K562 (cell line): ENCODE results near the gene METTL25B. TPM values are rescaled to one million over a fixed set of nuclear protein-coding genes. Genes with fewer than 3 reads are reported as not detected.
A peak's percentile ranks its signal among the peaks of the same experiment; 100 is the strongest.

ENCODE experiments used
- ATAC-seq: fragments of 200-7000 bp; cut with Tn5 transposase; 3 replicates; pipeline ENCODE4 v1.9.1; 2020; ENCODE audit warnings: moderate library complexity
- BruUV-seq: library from RNA; stranded (reverse); fragments of 400-500 nt; replicated peaks from 2 replicates; lab custom pipeline; 2021; lab: Mats Ljungman, UMichigan
- CTCF ChIA-PET: fragments of 300-600 bp; formaldehyde crosslinking; extraction: SDS; loops from one replicate; lab custom pipeline; 2021; ENCODE audit warnings: low intra/inter-chr PET ratio; lab: Yijun Ruan, JAX
- POLR2A ChIA-PET: fragments of 300-600, 350-650 bp; sonication (Branson Sonifier 250); formaldehyde crosslinking; extraction: SDS; loops from one replicate; lab custom pipeline; 2021; ENCODE audit warnings: antibody characterized with exemption, inconsistent platforms; lab: Yijun Ruan, JAX
- DNase-seq, 4 experiments: peaks; one replicate each; pipeline versions ENCODE4 v3.0.0 to v3.0.0-alpha.2; 2011 to 2018; ENCODE audit warnings: low spot score in 3 of 4, mixed read lengths in 3 of 4; ENCODE audit errors: extremely low read depth in 1 of 4
- FAIRE-seq: peaks from 2 replicates; lab custom pipeline; 2011; peaks lifted over from hg19 to GRCh38; lab: Jason Lieb, UNC
- H2AFZ ChIP-seq: 2 replicates; pipeline ENCODE4 v1.6.0; 2011; ENCODE audit warnings: low read depth, low read length, control low read depth, inconsistent platforms
- H3K27ac ChIP-seq: fragments of 200-600 bp; 3 replicates; pipeline ENCODE4 v1.8.0; 2011; ENCODE audit warnings: low read depth, mild to moderate bottlenecking, control low read depth, inconsistent platforms, low read length, moderate library complexity, mixed read lengths; ENCODE audit errors: extremely low read depth
- H3K27me3 ChIP-seq, 2 experiments: fragments of 300-600 bp in 1 of 2; 2 replicates in 1 of 2; 3 replicates in 1 of 2; pipeline versions ENCODE4 v1.6.0 to v1.8.0; 2011; ENCODE audit warnings: inconsistent platforms in 2 of 2, low read length in 2 of 2, mild to moderate bottlenecking in 1 of 2, mixed read lengths in 1 of 2, moderate library complexity in 1 of 2; ENCODE audit not compliant: control insufficient read depth in 2 of 2, insufficient read depth in 2 of 2
- H3K36me3 ChIP-seq: fragments of 300-600 bp; 3 replicates; pipeline ENCODE4 v1.8.0; 2011; ENCODE audit warnings: mild to moderate bottlenecking, low read length, inconsistent platforms; ENCODE audit not compliant: control insufficient read depth, insufficient read depth
- H3K4me1 ChIP-seq, 2 experiments: fragments of 200-600 bp in 1 of 2; replicated peaks in 1 of 2; 2 replicates in 1 of 2; 3 replicates in 1 of 2; pipeline versions ENCODE4 v1.5.1 to v1.8.0; 2011; ENCODE audit warnings: inconsistent platforms in 2 of 2, low read length in 2 of 2, mild to moderate bottlenecking in 1 of 2, mixed read lengths in 1 of 2, moderate library complexity in 1 of 2; ENCODE audit not compliant: control insufficient read depth in 2 of 2, insufficient read depth in 2 of 2
- H3K4me2 ChIP-seq: 2 replicates; pipeline ENCODE4 v1.6.1; 2011; ENCODE audit warnings: low read length, control low read depth, inconsistent platforms, mixed read lengths; ENCODE audit not compliant: insufficient read depth
- H3K4me3 ChIP-seq: fragments of 200-600 bp; sonication (generic), shearing (Covaris generic); 2 replicates; pipeline ENCODE4 v1.5.1; 2016; ENCODE audit warnings: control low read depth, inconsistent platforms
- H3K79me2 ChIP-seq: fragments of 200-600 bp; 3 replicates; pipeline ENCODE4 v1.8.0; 2011; ENCODE audit warnings: low read length, inconsistent platforms; ENCODE audit not compliant: control insufficient read depth, insufficient read depth
- H3K9ac ChIP-seq, 2 experiments: 2 replicates each; pipeline versions ENCODE4 v1.6.0 to v1.6.1; 2011; ENCODE audit warnings: low read depth in 2 of 2, low read length in 2 of 2, control low read depth in 1 of 2, inconsistent platforms in 1 of 2, mild to moderate bottlenecking in 1 of 2, mixed read lengths in 1 of 2; ENCODE audit not compliant: insufficient read depth in 1 of 2
- H3K9me1 ChIP-seq: one replicate; pipeline ENCODE4 v1.6.0; 2011; ENCODE audit warnings: inconsistent platforms, mild to moderate bottlenecking, low read length, moderate library complexity; ENCODE audit not compliant: control insufficient read depth, insufficient read depth
- H3K9me3 ChIP-seq: replicated peaks from 2 replicates; pipeline ENCODE4 v1.5.1; 2011; ENCODE audit warnings: low read depth, low read length, inconsistent platforms; ENCODE audit not compliant: control insufficient read depth, insufficient read depth
- H4K20me1 ChIP-seq: replicated peaks from 2 replicates; pipeline ENCODE4 v1.6.1; 2011; ENCODE audit warnings: low read length, inconsistent platforms, mixed read lengths; ENCODE audit not compliant: control insufficient read depth, insufficient read depth
- BRD4 ChIP-seq: fragments of 200-600 bp; sonication (generic); IDR thresholded peaks from 2 replicates; pipeline ENCODE4 v1.6.1; 2017; ENCODE audit warnings: inconsistent platforms
- CCAR2 ChIP-seq: fragments of 200-400 bp; formaldehyde crosslinking; IDR thresholded peaks from 2 replicates; pipeline ENCODE4 v1.6.1; 2017; ENCODE audit warnings: mild to moderate bottlenecking, low read depth, low read length
- ESRRA ChIP-seq: fragments of 450-650 bp; IDR thresholded peaks from 2 replicates; pipeline ENCODE4 v1.6.1; 2014; ENCODE audit warnings: low read depth, mild to moderate bottlenecking, moderate library complexity, borderline replicate concordance
- ETV1 ChIP-seq: fragments of 450-650 bp; conservative IDR thresholded peaks from 2 replicates; pipeline ENCODE4 v1.6.1; 2016; ENCODE audit warnings: missing genetic modification characterization, control low read depth, low read depth, missing compliant biosample characterization
- HDAC8 ChIP-seq: fragments of 450-650 bp; IDR thresholded peaks from 2 replicates; pipeline ENCODE4 v1.6.1; 2016; ENCODE audit warnings: mild to moderate bottlenecking, missing genetic modification characterization, moderate library complexity, missing compliant biosample characterization
- HMGN3 ChIP-seq: IDR thresholded peaks from 2 replicates; pipeline ENCODE4 v1.6.1; 2011; ENCODE audit warnings: borderline replicate concordance, low read depth, mild to moderate bottlenecking, mixed read lengths, low read length; ENCODE audit not compliant: insufficient read length; ENCODE audit errors: extremely low read depth
- IFI16 ChIP-seq: fragments of 250-450 bp; sonication (Bioruptor Pico); IDR thresholded peaks from 2 replicates; pipeline ENCODE4 v2.1.2; 2022; ENCODE audit warnings: mild to moderate bottlenecking, inconsistent platforms
- JUND ChIP-seq, 2 experiments: IDR thresholded peaks; 2 replicates in 1 of 2; 3 replicates in 1 of 2; pipeline ENCODE4 v1.6.1; 2011; ENCODE audit warnings: borderline replicate concordance in 2 of 2, low read depth in 2 of 2, low read length in 2 of 2, improper control_type of control experiment in 1 of 2, missing biosample characterization in 1 of 2, missing genetic modification characterization in 1 of 2, missing genetic modification reagents in 1 of 2
- MAZ ChIP-seq, 2 experiments: fragments of 450-650 bp in 1 of 2; sonication (generic) in 1 of 2; formaldehyde crosslinking; IDR thresholded peaks in 1 of 2; conservative IDR thresholded peaks in 1 of 2; 2 replicates each; pipeline versions ENCODE4 v1.4.0 to v1.5.0; 2020; ENCODE audit warnings: mild to moderate bottlenecking in 1 of 2, missing genetic modification reagents in 1 of 2
- MED1 ChIP-seq: sonication (generic); formaldehyde crosslinking; IDR thresholded peaks from 2 replicates; pipeline ENCODE4 v1.8.1; 2023; ENCODE audit warnings: missing genetic modification reagents, borderline replicate concordance
- NR1H2 ChIP-seq: sonication (generic); formaldehyde crosslinking; IDR thresholded peaks from 2 replicates; pipeline ENCODE4 v1.4.0; 2020; ENCODE audit warnings: mild to moderate bottlenecking, missing genetic modification reagents
- RCOR1 ChIP-seq, 2 experiments: IDR thresholded peaks; 2 replicates each; pipeline ENCODE4 v1.6.1; 2012; ENCODE audit warnings: low read depth in 2 of 2, low read length in 2 of 2, borderline replicate concordance in 1 of 2, improper control_type of control experiment in 1 of 2
- SPI1 ChIP-seq: IDR thresholded peaks from 2 replicates; pipeline ENCODE4 v1.6.1; 2011; ENCODE audit warnings: low read depth, low read length, control low read depth, borderline replicate concordance
- TOE1 ChIP-seq, 2 experiments: fragments of 450-650 bp in 1 of 2; sonication (generic) in 1 of 2; formaldehyde crosslinking in 1 of 2; IDR thresholded peaks; 2 replicates each; pipeline versions ENCODE4 v1.7.1 to v1.8.0; 2016 to 2022; ENCODE audit warnings: borderline replicate concordance in 2 of 2, mild to moderate bottlenecking in 2 of 2, antibody characterized with exemption in 1 of 2, inconsistent platforms in 1 of 2, low read depth in 1 of 2, missing genetic modification reagents in 1 of 2, moderate library complexity in 1 of 2
- ZFP36 ChIP-seq: fragments of 150-350 bp; IDR thresholded peaks from 2 replicates; pipeline ENCODE4 v1.6.1; 2018; ENCODE audit warnings: low read length, low read depth; ENCODE audit not compliant: partially characterized antibody
- ZNF395 ChIP-seq: fragments of 200-800 bp; sonication (Bioruptor generic); IDR thresholded peaks from 2 replicates; pipeline ENCODE4 v1.6.1; 2017; ENCODE audit warnings: missing genetic modification characterization, missing compliant biosample characterization
- ZNF589 ChIP-seq: fragments of 200-800 bp; sonication (Bioruptor generic); IDR thresholded peaks from 2 replicates; pipeline ENCODE4 v1.6.1; 2016; ENCODE audit warnings: low read depth, missing genetic modification characterization, missing compliant biosample characterization
- ZNF707 ChIP-seq: fragments of 250-450 bp; sonication (Bioruptor Pico); conservative IDR thresholded peaks from 2 replicates; pipeline ENCODE4 v1.8.0; 2022; ENCODE audit warnings: inconsistent platforms, mild to moderate bottlenecking, moderate library complexity
- WGBS: fragments of 100-300 bp; shearing (Covaris generic); methylation state at CpG from one replicate; pipeline ENCODE4 v1.1.6; 2016; ENCODE audit warnings: low coverage, mixed read lengths; ENCODE audit not compliant: insufficient coverage; ENCODE audit errors: missing lambda C conversion rate; 5-methylcytosine and 5-hydroxymethylcytosine counted together
- in situ Hi-C: fragments of 300-500 bp; cut with MboI; formaldehyde crosslinking; loops from 4 replicates; pipeline ENCODE4 v1.15.0; 2018; ENCODE audit warnings: inconsistent platforms, mixed read lengths
- intact Hi-C: fragments of 100-400 bp; cut with micrococcal nuclease; formaldehyde crosslinking; loops from 2 replicates; pipeline ENCODE4 v1.14.2; 2022
- polyA plus RNA-seq, 8 experiments: library from polyadenylated mRNA; depleted of rRNA in 4 of 8; stranded (reverse) in 5 of 8; unstranded in 3 of 8; fragments of >200 nt; fragmentation: Nextera tagmentation in 2 of 8; fragmentation: Illumina TruSeq in 1 of 8; extraction: Ambion mirVana in 2 of 8; extraction: Trizol in 1 of 8; gene quantifications; 2 replicates each; pipeline versions ENCODE4 v1.2.1 to v1.2.3, GENCODE V29; 2011 to 2014; ENCODE audit warnings: inconsistent platforms in 1 of 8, missing spikeins in 1 of 8
- total RNA-seq, 7 experiments: library from RNA; depleted of rRNA in 6 of 7; stranded (reverse); fragments of >200 nt in 6 of 7; fragmentation: Illumina TruSeq in 2 of 7; extraction: Trizol in 2 of 7; gene quantifications; 2 replicates each; pipeline versions ENCODE4 v1.2.1 to v1.2.3, GENCODE V29; 2011 to 2021; ENCODE audit warnings: low replicate concordance in 1 of 7
- TF ChIP-seq, protein P1 (sequence below), 2 experiments: fragments of 450-650 bp; conservative IDR thresholded peaks; 2 replicates each; pipeline ENCODE4 v1.6.1; 2017; ENCODE audit warnings: mild to moderate bottlenecking in 2 of 2, moderate library complexity in 2 of 2

METTL25B gene
- total and polyA plus RNA-seq, 9 of the 15 experiments (the other 6 are each of a cell fraction or from before 2014, with no cell fraction given): 7.7 to 48.3 (median 33.1) TPM

DNA sequence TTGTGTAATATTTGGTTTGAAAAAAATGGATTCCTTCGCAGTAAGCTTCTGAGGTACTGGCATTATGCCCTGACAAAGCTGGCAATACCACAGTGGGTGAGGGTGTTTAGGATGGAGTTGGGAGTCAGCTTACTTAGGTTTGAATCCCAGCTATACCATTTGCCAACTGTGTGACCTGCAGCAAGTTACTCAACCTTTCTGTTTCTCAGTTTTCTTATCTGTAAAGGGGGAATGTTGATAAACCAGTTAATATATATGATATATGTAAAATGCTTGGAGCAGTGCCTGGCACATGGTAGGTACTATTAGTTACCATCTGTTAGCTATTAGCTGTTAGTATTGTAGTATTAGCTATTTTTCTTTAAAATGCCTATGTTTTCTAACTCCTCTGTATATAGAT is 28.1 kb downstream of the METTL25B start:
- POLR2A ChIA-PET: interaction anchor here (0.9 to 4.6 kb wide), 5 partner anchors 10 to 67 kb away, joined by 3 to 27 read pairs (median 4); partner anchors contain the start of genes ISG20L2, METTL25B, MRPL24 and PRCC
- peaks cover 40 to 42% of the 10 kb centered on the region in 2 experiments; a peak in 4 of 5 replicates for H3K4me1 ChIP-seq
- H4K20me1 ChIP-seq: no peaks in the 10 kb centered on the region
- no TSS peak for BruUV-seq
- H3K36me3 ChIP-seq: no peaks in the 10 kb centered on the region
- ATAC-seq: no peak
- H3K4me3 ChIP-seq: no peak overlapping the region
- CTCF ChIA-PET: no interaction called here
- WGBS: 86% methylated on average over 1 of the region's 1 CpG
- H3K4me2 ChIP-seq: no peak overlapping the region
- no peaks in the 10 kb centered on the region for H3K27me3 ChIP-seq
- H3K27ac ChIP-seq: no peak overlapping the region
- peaks cover 34% of the 10 kb centered on the region for H3K79me2 ChIP-seq
- no peak overlapping the region for H2AFZ ChIP-seq
- in situ Hi-C loops (no loop called here), intact Hi-C loops (no loop called here)
- no peak for FAIRE-seq
- no peaks in the 10 kb centered on the region for H3K9me1 ChIP-seq
- no peaks in the 10 kb centered on the region for H3K9me3 ChIP-seq
- no peak for DNase-seq
- H3K9ac ChIP-seq: no peak overlapping the region
- TF ChIP-seq ZNF589 (CRISPR knock-in tag): no peak
- TF ChIP-seq JUND (IDR thresholded peaks at IDR 0.05; ENCODE audit: borderline replicate concordance, low read depth, low read length): no peak
- TF ChIP-seq JUND (tag; IDR thresholded peaks at IDR 0.05; ENCODE audit: borderline replicate concordance, low read depth, low read length): no peak
- TF ChIP-seq BRD4: no peak
- 0 out of 4 replicates have a peak, but pooled peaks of 1 of the 2 experiments have one; percentile 23 for TF ChIP-seq MAZ (CRISPR knock-in tag; conservative IDR thresholded peaks at IDR 0.05 in 1 of 2, IDR thresholded peaks at IDR 0.05 in 1 of 2)
- peak; percentile 58 for TF ChIP-seq ZFP36
- no peak for TF ChIP-seq ZNF707 (CRISPR knock-in tag)
- no peak for TF ChIP-seq ETV1 (tag)
- TF ChIP-seq TOE1 (IDR thresholded peaks at IDR 0.05; ENCODE audit: borderline replicate concordance): no peak
- no peak for TF ChIP-seq TOE1 (CRISPR knock-in tag; IDR thresholded peaks at IDR 0.05; ENCODE audit: borderline replicate concordance, low read depth)
- no peak for TF ChIP-seq NR1H2 (CRISPR knock-in tag)
- no peak for TF ChIP-seq SPI1
- no peak for TF ChIP-seq HDAC8 (tag)
- no peak for TF ChIP-seq ESRRA
- TF ChIP-seq, protein P1, sequence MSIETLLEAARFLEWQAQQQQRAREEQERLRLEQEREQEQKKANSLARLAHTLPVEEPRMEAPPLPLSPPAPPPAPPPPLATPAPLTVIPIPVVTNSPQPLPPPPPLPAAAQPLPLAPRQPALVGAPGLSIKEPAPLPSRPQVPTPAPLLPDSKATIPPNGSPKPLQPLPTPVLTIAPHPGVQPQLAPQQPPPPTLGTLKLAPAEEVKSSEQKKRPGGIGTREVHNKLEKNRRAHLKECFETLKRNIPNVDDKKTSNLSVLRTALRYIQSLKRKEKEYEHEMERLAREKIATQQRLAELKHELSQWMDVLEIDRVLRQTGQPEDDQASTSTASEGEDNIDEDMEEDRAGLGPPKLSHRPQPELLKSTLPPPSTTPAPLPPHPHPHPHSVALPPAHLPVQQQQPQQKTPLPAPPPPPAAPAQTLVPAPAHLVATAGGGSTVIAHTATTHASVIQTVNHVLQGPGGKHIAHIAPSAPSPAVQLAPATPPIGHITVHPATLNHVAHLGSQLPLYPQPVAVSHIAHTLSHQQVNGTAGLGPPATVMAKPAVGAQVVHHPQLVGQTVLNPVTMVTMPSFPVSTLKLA (conservative IDR thresholded peaks at IDR 0.05): no peak
- peak in 1 of 2 experiments; percentile 58; a peak in 2 of 4 replicates for TF ChIP-seq RCOR1 (IDR thresholded peaks at IDR 0.05; ENCODE audit: borderline replicate concordance in 1 of 2, low read depth in 2 of 2, low read length in 2 of 2)
- TF ChIP-seq HMGN3: no peak
- no peak for TF ChIP-seq MED1 (CRISPR knock-in tag)
- no peak for TF ChIP-seq ZNF395 (CRISPR knock-in tag)
- TF ChIP-seq CCAR2: no peak
- no peak for TF ChIP-seq IFI16
